GM23338 (cell line): ENCODE data around the gene PEAR1. TPM values are rescaled to one million over a fixed set of nuclear protein-coding genes. Genes with fewer than 3 reads are reported as not detected.

Source experiments
- ATAC-seq: fragments of 200-7000 bp; cut with Tn5 transposase; 3 replicates; pipeline ENCODE4 v1.9.1; 2020
- DNase-seq: peaks from one replicate; pipeline ENCODE4 v3.0.0-alpha.2; 2015; ENCODE audit warnings: low spot score
- H2AFZ ChIP-seq: fragments of 200-600 bp; sonication (generic); 2 replicates; pipeline ENCODE4 v1.8.0; 2016; ENCODE audit warnings: antibody characterized with exemption, mild to moderate bottlenecking, moderate library complexity
- H3F3A ChIP-seq: fragments of 200-600 bp; sonication (generic); replicated peaks from 2 replicates; pipeline ENCODE4 v1.8.0; 2017; ENCODE audit warnings: antibody characterized with exemption, mixed run types, low read depth
- H3K27ac ChIP-seq: fragments of 200-600 bp; sonication (generic); 2 replicates; pipeline ENCODE4 v1.6.1; 2016; ENCODE audit warnings: low read depth
- H3K27me3 ChIP-seq: fragments of 200-600 bp; sonication (generic); 2 replicates; pipeline ENCODE4 v1.8.0; 2016; ENCODE audit warnings: mild to moderate bottlenecking, mixed run types, moderate library complexity; ENCODE audit not compliant: insufficient read depth
- H3K36me3 ChIP-seq: fragments of 200-600 bp; sonication (generic); 2 replicates; pipeline ENCODE4 v1.8.0; 2016; ENCODE audit warnings: mild to moderate bottlenecking; ENCODE audit not compliant: insufficient read depth
- H3K4me1 ChIP-seq: fragments of 200-600 bp; sonication (generic); 2 replicates; pipeline ENCODE4 v1.8.0; 2016; ENCODE audit warnings: mild to moderate bottlenecking, moderate library complexity; ENCODE audit not compliant: insufficient read depth
- H3K4me2 ChIP-seq: fragments of 200-600 bp; sonication (generic); 2 replicates; pipeline ENCODE4 v1.7.1; 2017; ENCODE audit warnings: mixed run types
- H3K4me3 ChIP-seq: fragments of 200-600 bp; sonication (generic); 2 replicates; pipeline ENCODE4 v1.6.1; 2016; ENCODE audit warnings: mixed run types
- H3K79me2 ChIP-seq: fragments of 200-600 bp; sonication (generic); replicated peaks from 2 replicates; pipeline ENCODE4 v1.8.0; 2017; ENCODE audit warnings: mild to moderate bottlenecking; ENCODE audit not compliant: insufficient read depth
- H3K9me2 ChIP-seq: fragments of 200-600 bp; sonication (generic); 2 replicates; pipeline ENCODE4 v1.8.0; 2017; ENCODE audit not compliant: insufficient read depth
- H4K20me1 ChIP-seq: fragments of 200-600 bp; sonication (generic); replicated peaks from 2 replicates; pipeline ENCODE4 v1.8.0; 2017; ENCODE audit warnings: mild to moderate bottlenecking; ENCODE audit not compliant: insufficient read depth
- H3K27ac Mint-ChIP-seq: 2 replicates; pipeline ENCODE4 v1.8.0; 2020; ENCODE audit warnings: inconsistent platforms, mild to moderate bottlenecking, moderate library complexity, mixed read lengths
- H3K27me3 Mint-ChIP-seq: 3 replicates; pipeline ENCODE4 v1.8.0; 2022; ENCODE audit warnings: low read depth, mild to moderate bottlenecking, moderate library complexity, mixed read lengths, inconsistent platforms; ENCODE audit not compliant: insufficient read depth, poor library complexity
- H3K36me3 Mint-ChIP-seq: 3 replicates; pipeline ENCODE4 v1.8.0; 2021; ENCODE audit warnings: low read depth, mild to moderate bottlenecking, inconsistent platforms, moderate library complexity, mixed read lengths
- H3K4me1 Mint-ChIP-seq: 3 replicates; pipeline ENCODE4 v1.8.0; 2020; ENCODE audit warnings: mild to moderate bottlenecking, inconsistent platforms, mixed read lengths
- H3K4me3 Mint-ChIP-seq: 3 replicates; pipeline ENCODE4 v1.8.0; 2021; ENCODE audit warnings: moderate library complexity, mild to moderate bottlenecking, inconsistent platforms, mixed read lengths
- H3K9me3 Mint-ChIP-seq: 3 replicates; pipeline ENCODE4 v1.8.0; 2020; ENCODE audit warnings: moderate library complexity, mild to moderate bottlenecking, inconsistent platforms, mixed read lengths
- EZH2 ChIP-seq: fragments of 200-600 bp; sonication (generic); IDR thresholded peaks from one replicate; pipeline ENCODE4 v1.8.0; 2017; ENCODE audit warnings: antibody characterized with exemption, mild to moderate bottlenecking, low read depth; ENCODE audit not compliant: unreplicated experiment
- EZH2phosphoT487 ChIP-seq: fragments of 200-600 bp; sonication (generic); IDR thresholded peaks from one replicate; pipeline ENCODE4 v1.8.1; 2018; ENCODE audit warnings: antibody characterized with exemption; ENCODE audit not compliant: unreplicated experiment
- NANOG ChIP-seq: IDR thresholded peaks from 2 replicates; pipeline ENCODE4 v1.6.1; 2016; ENCODE audit warnings: antibody characterized with exemption, borderline replicate concordance
- POLR2AphosphoS5 ChIP-seq: IDR thresholded peaks from 2 replicates; pipeline ENCODE4 v1.6.1; 2016; ENCODE audit warnings: antibody characterized with exemption, low read depth
- STAT1 ChIP-seq: IDR thresholded peaks from one replicate; pipeline ENCODE4 v1.6.1; 2016; ENCODE audit warnings: antibody characterized with exemption; ENCODE audit not compliant: unreplicated experiment
- ZNF331 ChIP-seq: fragments of 250-450 bp; sonication (Bioruptor Pico); IDR thresholded peaks from 2 replicates; pipeline ENCODE4 v1.5.0; 2020; ENCODE audit warnings: low read depth, mild to moderate bottlenecking, moderate library complexity
- ZNF462 ChIP-seq: fragments of 250-450 bp; sonication (Bioruptor Pico); IDR thresholded peaks from 2 replicates; pipeline ENCODE4 v1.5.0; 2020; ENCODE audit warnings: mild to moderate bottlenecking, moderate library complexity
- polyA plus RNA-seq: library from polyadenylated mRNA; unstranded; fragments of >200 nt; fragmentation: Nextera tagmentation; extraction: Ambion mirVana; gene quantifications from 2 replicates; pipeline ENCODE4 v1.2.1, GENCODE V29; 2016
- total RNA-seq: library from RNA; depleted of rRNA; stranded (reverse); fragments of >200 nt; shearing (Covaris generic); gene quantifications from 2 replicates; pipeline ENCODE4 v1.2.3, GENCODE V29; 2014
- TF ChIP-seq, protein P1 (sequence below): IDR thresholded peaks from 2 replicates; pipeline ENCODE4 v1.6.1; 2016; ENCODE audit warnings: antibody characterized with exemption
- TF ChIP-seq, protein P2 (sequence below): IDR thresholded peaks from one replicate; pipeline ENCODE4 v1.6.1; 2018; ENCODE audit warnings: antibody characterized with exemption; ENCODE audit not compliant: unreplicated experiment

PEAR1 gene
- total and polyA plus RNA-seq, 2 experiments from 2014 or later = 0.28 to 0.47 TPM

- TF ChIP-seq NANOG = no peak
- TF ChIP-seq POLR2AphosphoS5 = no peak
- TF ChIP-seq, protein P1, sequence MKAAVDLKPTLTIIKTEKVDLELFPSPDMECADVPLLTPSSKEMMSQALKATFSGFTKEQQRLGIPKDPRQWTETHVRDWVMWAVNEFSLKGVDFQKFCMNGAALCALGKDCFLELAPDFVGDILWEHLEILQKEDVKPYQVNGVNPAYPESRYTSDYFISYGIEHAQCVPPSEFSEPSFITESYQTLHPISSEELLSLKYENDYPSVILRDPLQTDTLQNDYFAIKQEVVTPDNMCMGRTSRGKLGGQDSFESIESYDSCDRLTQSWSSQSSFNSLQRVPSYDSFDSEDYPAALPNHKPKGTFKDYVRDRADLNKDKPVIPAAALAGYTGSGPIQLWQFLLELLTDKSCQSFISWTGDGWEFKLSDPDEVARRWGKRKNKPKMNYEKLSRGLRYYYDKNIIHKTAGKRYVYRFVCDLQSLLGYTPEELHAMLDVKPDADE = no peak
Observed at GRCh38 chr1:156846643-156847042, 46.9 kb upstream of the PEAR1 start (continued).

- no peak overlapping the region for H3K27ac Mint-ChIP-seq
- H3K9me3 Mint-ChIP-seq = no peaks in the 10 kb centered on the region
- H4K20me1 ChIP-seq = no peaks in the 10 kb centered on the region; the same call in 1 of the 2 replicates
- H3K27me3 ChIP-seq = peaks cover 99% of the 10 kb centered on the region
- ATAC-seq = no peak
- TF ChIP-seq, protein P1 = no peak
- TF ChIP-seq ZNF331 (no peak), EZH2phosphoT487 (no peak), STAT1 (no peak), EZH2 (no peak), ZNF462 (CRISPR knock-in tag) (no peak)
- TF ChIP-seq, protein P2, sequence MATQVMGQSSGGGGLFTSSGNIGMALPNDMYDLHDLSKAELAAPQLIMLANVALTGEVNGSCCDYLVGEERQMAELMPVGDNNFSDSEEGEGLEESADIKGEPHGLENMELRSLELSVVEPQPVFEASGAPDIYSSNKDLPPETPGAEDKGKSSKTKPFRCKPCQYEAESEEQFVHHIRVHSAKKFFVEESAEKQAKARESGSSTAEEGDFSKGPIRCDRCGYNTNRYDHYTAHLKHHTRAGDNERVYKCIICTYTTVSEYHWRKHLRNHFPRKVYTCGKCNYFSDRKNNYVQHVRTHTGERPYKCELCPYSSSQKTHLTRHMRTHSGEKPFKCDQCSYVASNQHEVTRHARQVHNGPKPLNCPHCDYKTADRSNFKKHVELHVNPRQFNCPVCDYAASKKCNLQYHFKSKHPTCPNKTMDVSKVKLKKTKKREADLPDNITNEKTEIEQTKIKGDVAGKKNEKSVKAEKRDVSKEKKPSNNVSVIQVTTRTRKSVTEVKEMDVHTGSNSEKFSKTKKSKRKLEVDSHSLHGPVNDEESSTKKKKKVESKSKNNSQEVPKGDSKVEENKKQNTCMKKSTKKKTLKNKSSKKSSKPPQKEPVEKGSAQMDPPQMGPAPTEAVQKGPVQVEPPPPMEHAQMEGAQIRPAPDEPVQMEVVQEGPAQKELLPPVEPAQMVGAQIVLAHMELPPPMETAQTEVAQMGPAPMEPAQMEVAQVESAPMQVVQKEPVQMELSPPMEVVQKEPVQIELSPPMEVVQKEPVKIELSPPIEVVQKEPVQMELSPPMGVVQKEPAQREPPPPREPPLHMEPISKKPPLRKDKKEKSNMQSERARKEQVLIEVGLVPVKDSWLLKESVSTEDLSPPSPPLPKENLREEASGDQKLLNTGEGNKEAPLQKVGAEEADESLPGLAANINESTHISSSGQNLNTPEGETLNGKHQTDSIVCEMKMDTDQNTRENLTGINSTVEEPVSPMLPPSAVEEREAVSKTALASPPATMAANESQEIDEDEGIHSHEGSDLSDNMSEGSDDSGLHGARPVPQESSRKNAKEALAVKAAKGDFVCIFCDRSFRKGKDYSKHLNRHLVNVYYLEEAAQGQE = no peak
- no peaks in the 10 kb centered on the region for H3K36me3 Mint-ChIP-seq
- H3K4me3 ChIP-seq = peak overlapping the region; percentile 63
- H3K4me1 Mint-ChIP-seq = peaks cover 16% of the 10 kb centered on the region
- no peak overlapping the region for H3K27ac ChIP-seq
- H3K36me3 ChIP-seq = no peaks in the 10 kb centered on the region
- H2AFZ ChIP-seq = peak overlapping the region; percentile 96
- peak overlapping the region; percentile 66 for H3K4me3 Mint-ChIP-seq
- H3K4me1 ChIP-seq = peaks cover 12% of the 10 kb centered on the region
- DNase-seq = no peak
- H3K27me3 Mint-ChIP-seq = peaks cover 88% of the 10 kb centered on the region
- H3K9me2 ChIP-seq = no peaks in the 10 kb centered on the region
- peak overlapping the region; percentile 81 for H3K4me2 ChIP-seq
- H3K79me2 ChIP-seq = no peaks in the 10 kb centered on the region
- no peaks in the 10 kb centered on the region for H3F3A ChIP-seq
Observed at GRCh38 chr1:156847591-156848460, 45.7 kb upstream of the PEAR1 start.
